ENCODE data around the gene CCDC13. TPM values are rescaled to one million over a fixed set of nuclear protein-coding genes. Genes with fewer than 3 reads are reported as not detected.

The CCDC13 gene
- total RNA-seq, 1 donor from 2014 or later: 1.0 TPM

- Mint-ChIP-seq H3K27ac (ENCODE audit: unreplicated experiment) (no peak overlapping the region), H3K36me3 (ENCODE audit: unreplicated experiment) (no peaks in the 10 kb centered on the region), H3K4me1 (ENCODE audit: low read depth, unreplicated experiment) (no peaks in the 10 kb centered on the region), H3K27me3 (ENCODE audit: unreplicated experiment) (peaks cover 6% of the 10 kb centered on the region), H3K9me3 (ENCODE audit: unreplicated experiment) (no peaks in the 10 kb centered on the region), H3K4me3 (ENCODE audit: unreplicated experiment) (no peak overlapping the region)
- no peak for DNase-seq
- TF ChIP-seq, protein P1, sequence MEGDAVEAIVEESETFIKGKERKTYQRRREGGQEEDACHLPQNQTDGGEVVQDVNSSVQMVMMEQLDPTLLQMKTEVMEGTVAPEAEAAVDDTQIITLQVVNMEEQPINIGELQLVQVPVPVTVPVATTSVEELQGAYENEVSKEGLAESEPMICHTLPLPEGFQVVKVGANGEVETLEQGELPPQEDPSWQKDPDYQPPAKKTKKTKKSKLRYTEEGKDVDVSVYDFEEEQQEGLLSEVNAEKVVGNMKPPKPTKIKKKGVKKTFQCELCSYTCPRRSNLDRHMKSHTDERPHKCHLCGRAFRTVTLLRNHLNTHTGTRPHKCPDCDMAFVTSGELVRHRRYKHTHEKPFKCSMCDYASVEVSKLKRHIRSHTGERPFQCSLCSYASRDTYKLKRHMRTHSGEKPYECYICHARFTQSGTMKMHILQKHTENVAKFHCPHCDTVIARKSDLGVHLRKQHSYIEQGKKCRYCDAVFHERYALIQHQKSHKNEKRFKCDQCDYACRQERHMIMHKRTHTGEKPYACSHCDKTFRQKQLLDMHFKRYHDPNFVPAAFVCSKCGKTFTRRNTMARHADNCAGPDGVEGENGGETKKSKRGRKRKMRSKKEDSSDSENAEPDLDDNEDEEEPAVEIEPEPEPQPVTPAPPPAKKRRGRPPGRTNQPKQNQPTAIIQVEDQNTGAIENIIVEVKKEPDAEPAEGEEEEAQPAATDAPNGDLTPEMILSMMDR (IDR thresholded peaks at IDR 0.05; ENCODE audit: partially characterized antibody, unreplicated experiment): no peak
These were observed 37.4 kb downstream of the CCDC13 start for GRCh38 chr3:42735615-42736014.

GRCh38 chr3:42735019-42735418 lies 38.0 kb downstream of the CCDC13 start:
- Mint-ChIP-seq H3K36me3 (ENCODE audit: unreplicated experiment) (no peaks in the 10 kb centered on the region), H3K27ac (ENCODE audit: unreplicated experiment) (no peak overlapping the region), H3K27me3 (ENCODE audit: unreplicated experiment) (peaks cover 6% of the 10 kb centered on the region), H3K9me3 (ENCODE audit: unreplicated experiment) (no peaks in the 10 kb centered on the region), H3K4me3 (ENCODE audit: unreplicated experiment) (no peak overlapping the region), H3K4me1 (ENCODE audit: low read depth, unreplicated experiment) (no peaks in the 10 kb centered on the region)
- no peak for DNase-seq
- TF ChIP-seq, protein P1 (IDR thresholded peaks at IDR 0.05; ENCODE audit: partially characterized antibody, unreplicated experiment): no peak

DNA sequence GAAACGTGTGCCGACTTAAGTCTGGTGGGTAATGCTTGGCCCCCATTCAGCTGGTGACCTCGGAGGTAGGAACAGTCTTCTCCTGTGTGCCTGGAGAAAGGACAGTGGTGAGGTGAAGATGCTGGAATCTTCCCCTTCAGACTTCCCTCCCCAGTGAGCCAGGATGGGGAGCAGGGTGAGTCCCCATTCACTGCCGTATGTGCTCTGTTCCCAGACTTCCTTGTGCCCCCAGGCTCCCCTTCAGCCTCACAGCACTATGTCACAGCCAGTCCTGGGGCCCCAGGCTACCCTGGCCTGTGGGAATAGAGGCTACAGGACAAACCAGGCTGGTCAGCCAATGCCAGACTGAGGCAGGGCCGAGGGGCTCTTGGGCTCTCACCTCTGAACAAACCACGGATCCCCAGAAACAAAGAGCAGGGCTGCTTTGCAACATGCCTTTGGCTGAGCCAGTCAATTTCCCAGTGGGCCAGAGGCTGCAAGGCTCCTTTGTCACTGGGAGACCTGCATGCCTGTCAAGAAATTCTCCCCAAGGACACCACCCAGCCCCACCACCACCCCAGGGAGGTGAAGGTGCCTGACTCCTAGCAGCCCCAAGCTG lies 38.7 kb downstream of the CCDC13 start:
- H3K4me1 Mint-ChIP-seq (ENCODE audit: low read depth, unreplicated experiment): no peaks in the 10 kb centered on the region
- DNase-seq: no peak
- H3K4me3 Mint-ChIP-seq (ENCODE audit: unreplicated experiment): no peak overlapping the region
- no peak overlapping the region for H3K27ac Mint-ChIP-seq (ENCODE audit: unreplicated experiment)
- TF ChIP-seq, protein P1 (IDR thresholded peaks at IDR 0.05; ENCODE audit: partially characterized antibody, unreplicated experiment): no peak
- peaks cover 6% of the 10 kb centered on the region for H3K27me3 Mint-ChIP-seq (ENCODE audit: unreplicated experiment)
- peaks cover 1% of the 10 kb centered on the region for H3K9me3 Mint-ChIP-seq (ENCODE audit: unreplicated experiment)
- no peaks in the 10 kb centered on the region for H3K36me3 Mint-ChIP-seq (ENCODE audit: unreplicated experiment)

DNA sequence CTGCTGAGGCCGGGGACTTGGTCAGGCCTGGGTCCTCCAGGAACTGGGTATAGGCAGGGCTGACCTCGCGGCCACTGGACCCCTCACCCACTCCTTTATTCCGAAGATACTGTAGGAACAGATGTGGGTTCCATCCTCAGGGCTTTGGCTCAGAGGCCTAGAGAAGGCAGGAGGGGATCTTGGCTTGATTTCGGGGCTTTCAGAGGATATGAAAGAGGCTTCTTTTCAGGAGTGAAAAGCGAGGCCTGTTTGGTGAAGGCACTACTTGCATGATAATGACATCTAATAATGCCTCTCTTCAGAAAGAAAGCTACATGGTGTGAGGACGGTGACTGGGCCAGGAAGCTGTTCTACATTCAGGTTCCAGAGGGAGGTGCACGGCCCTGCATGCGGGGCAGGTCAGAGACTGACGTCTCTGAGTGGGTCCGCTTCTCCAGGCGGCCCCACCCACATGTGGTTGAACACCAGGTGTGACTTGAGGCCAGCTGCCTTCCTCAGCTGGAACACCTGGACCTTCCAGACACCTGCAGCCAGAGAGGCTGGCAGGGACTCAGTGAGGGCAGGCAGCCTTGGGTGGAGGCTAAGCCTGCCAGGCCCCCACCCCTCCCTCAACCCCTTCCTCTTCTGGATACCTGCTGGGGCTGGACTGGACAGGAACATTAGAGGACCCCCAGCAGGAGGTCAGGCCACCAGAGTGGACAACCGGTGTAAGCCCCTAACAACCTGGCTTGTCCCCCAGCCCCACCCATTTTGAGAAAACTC lies 39.4 kb downstream of the CCDC13 start:
- Mint-ChIP-seq H3K4me1 (ENCODE audit: low read depth, unreplicated experiment) (no peaks in the 10 kb centered on the region), H3K27ac (ENCODE audit: unreplicated experiment) (no peak overlapping the region), H3K9me3 (ENCODE audit: unreplicated experiment) (peaks cover 3% of the 10 kb centered on the region), H3K4me3 (ENCODE audit: unreplicated experiment) (no peak overlapping the region), H3K27me3 (ENCODE audit: unreplicated experiment) (peaks cover 8% of the 10 kb centered on the region), H3K36me3 (ENCODE audit: unreplicated experiment) (no peaks in the 10 kb centered on the region)
- TF ChIP-seq, protein P1 (IDR thresholded peaks at IDR 0.05; ENCODE audit: partially characterized antibody, unreplicated experiment): no peak
- no peak for DNase-seq

- H3K27ac Mint-ChIP-seq (ENCODE audit: unreplicated experiment): no peak overlapping the region
These were observed 40.1 kb downstream of the CCDC13 start for GRCh38 chr3:42732829-42733459.

More at GRCh38 chr3:42732829-42733459, 40.1 kb downstream of the CCDC13 start:
- TF ChIP-seq, protein P1 (IDR thresholded peaks at IDR 0.05; ENCODE audit: partially characterized antibody, unreplicated experiment): peak; percentile 28
- H3K4me3 Mint-ChIP-seq (ENCODE audit: unreplicated experiment): no peak overlapping the region
- peaks cover 3% of the 10 kb centered on the region for H3K9me3 Mint-ChIP-seq (ENCODE audit: unreplicated experiment)
- no peaks in the 10 kb centered on the region for H3K36me3 Mint-ChIP-seq (ENCODE audit: unreplicated experiment)
- DNase-seq: no peak
- H3K4me1 Mint-ChIP-seq (ENCODE audit: low read depth, unreplicated experiment): peaks cover 2% of the 10 kb centered on the region
- H3K27me3 Mint-ChIP-seq (ENCODE audit: unreplicated experiment): peaks cover 8% of the 10 kb centered on the region
